Measurements from ENCODE around the gene EEF2. TPM values are rescaled to one million over a fixed set of nuclear protein-coding genes. Genes with fewer than 3 reads are reported as not detected.

EEF2 gene
- total RNA-seq, result 1,993 and 2,707 TPM in 2 replicates

- peak; percentile 51 for DNase-seq (ENCODE audit: low read depth)
These were observed at the start of gene EEF2 for GRCh38 chr19:3984908-3985642. TSS of gene EEF2 (minus strand) at chr19:3985463. CDS start at chr19:3985380, 83 bp downstream.

- DNase-seq (ENCODE audit: low read depth), result no peak
These were observed 49.1 kb upstream of the EEF2 start for GRCh38 chr19:4034048-4035017.

DNA sequence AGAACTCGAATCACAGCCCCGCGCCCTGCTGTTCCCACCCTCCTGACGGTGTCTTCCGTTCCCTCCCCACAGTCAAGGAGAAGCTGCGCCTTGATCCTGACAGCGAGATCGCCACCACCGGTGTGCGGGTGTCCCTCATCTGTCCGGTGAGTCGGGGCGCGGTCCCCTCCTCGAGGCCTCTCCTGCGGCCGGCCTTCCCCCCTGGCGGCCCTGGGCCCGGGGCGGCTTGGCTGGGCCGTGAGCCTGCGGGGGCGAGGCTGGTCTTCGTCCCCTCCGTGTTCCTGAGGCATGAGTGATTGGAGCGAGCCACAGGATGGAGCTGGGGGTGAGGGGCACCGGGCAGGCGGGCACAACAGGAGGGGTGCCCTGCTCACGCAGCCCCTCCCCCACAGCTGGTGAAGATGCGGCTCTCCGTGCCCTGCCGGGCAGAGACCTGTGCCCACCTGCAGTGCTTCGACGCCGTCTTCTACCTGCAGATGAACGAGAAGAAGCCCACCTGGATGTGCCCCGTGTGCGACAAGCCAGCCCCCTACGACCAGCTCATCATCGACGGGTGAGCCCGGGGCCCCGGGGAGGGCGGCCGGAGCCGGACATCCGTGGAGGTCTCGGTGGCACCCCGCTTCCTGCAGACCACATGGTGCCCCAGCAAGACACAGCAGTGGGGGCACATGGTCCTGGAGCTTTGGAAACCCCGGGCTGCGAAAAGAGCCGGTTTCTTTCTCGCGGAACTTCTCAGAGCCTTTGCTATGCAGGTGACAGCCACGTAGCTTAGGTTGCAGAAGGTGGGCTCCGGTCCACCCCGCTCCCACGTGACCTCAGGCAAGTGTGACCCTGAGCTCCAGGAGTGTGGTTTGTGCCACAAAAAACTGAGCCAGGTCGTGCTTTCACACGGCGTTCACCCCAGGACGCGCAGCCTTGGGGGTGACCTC is 48.0 kb upstream of the EEF2 start:
- DNase-seq (ENCODE audit: low read depth), result no peak

DNA sequence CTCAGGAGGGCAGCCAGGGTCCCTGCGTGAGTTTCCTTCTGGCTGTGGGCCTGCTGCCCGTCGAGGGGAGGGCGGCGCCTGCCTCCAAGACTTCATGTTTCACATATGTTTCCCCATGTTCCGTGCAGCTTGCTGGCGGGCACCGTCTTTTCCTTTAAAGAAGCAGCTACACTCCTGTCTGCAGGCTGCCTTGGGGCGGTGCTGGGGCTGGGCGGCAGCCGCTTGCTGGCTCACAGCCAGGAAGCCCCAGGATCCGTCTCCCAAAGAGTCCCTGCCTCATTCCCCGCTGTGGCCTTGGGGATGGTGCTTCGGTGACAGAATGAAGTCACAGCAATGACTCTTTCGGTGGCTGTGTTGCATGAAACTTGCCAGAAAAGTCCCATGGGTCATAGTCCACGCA is 47.2 kb upstream of the EEF2 start:
- no peak for DNase-seq (ENCODE audit: low read depth)

GRCh38 chr19:4031420-4031819 is 46.2 kb upstream of the EEF2 start:
- DNase-seq (ENCODE audit: low read depth), result no peak

- DNase-seq (ENCODE audit: low read depth), result no peak
These were observed 45.7 kb upstream of the EEF2 start for GRCh38 chr19:4030981-4031380.

- no peak for DNase-seq (ENCODE audit: low read depth)
These were observed 45.3 kb upstream of the EEF2 start for GRCh38 chr19:4030552-4030951.

GRCh38 chr19:4029247-4029614 is 44.0 kb upstream of the EEF2 start:
- DNase-seq (ENCODE audit: low read depth), result no peak

- no peak for DNase-seq (ENCODE audit: low read depth)
These were observed 43.3 kb upstream of the EEF2 start for GRCh38 chr19:4028334-4029246.

DNA sequence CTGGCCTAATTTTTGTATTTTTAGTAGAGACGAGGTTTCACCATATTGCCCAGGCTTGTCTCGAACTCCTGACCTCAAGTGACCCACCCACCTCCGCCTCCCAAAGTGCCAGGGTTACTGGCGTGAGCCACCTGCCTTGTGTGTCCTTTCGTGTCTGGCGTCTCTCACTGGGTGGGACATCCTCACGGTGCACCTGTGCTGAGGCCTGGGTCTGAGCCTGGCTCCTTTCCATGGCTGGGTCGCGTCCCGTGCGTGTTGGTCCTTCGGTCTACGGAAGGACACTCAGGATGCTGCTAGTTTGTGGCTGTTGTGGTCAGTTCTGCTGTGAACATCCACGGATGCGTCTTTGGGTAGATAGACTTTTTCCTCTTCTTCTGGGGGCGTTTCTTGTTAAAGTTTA is 41.9 kb upstream of the EEF2 start:
- no peak for DNase-seq (ENCODE audit: low read depth)

- no peak for DNase-seq (ENCODE audit: low read depth)
These were observed 40.1 kb upstream of the EEF2 start for GRCh38 chr19:4025317-4025716.

DNA sequence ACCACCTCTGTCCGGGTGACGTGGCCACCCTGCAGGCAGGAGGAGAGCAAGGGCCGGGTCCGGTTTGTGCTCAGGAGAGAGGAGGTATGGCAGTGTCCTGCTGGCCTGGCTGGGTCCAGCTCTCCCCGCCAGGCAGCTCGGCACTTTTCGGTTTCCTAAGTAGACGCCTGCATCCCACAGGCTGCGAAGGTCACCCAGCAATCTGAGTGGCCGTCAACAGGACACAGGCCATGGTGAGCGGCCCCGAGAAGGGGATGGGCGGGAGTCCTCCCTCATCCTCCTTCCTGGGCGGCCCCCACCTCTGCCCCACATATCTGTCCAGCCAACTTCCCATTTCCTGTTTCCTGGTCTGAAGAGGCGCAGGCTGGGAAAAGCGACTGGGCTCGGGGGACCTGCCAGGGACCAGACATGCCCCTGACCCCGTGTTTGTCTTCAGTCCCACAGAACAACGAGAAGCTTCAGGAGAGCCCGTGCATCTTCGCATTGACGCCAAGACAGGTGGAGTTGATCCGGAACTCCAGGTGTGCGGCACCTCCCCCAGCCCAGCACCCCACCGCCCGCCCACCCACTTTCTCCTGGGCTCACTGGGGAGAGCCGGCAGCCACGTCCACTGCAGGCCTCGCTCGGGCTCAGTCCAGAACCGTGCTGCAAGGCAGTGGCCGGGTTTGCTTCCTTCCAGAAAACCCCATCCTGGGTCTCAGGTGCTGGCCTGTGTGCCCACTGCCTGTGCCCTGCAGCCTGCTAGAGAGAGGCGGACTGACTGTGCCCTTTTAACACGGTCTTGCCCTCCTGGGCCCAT is 38.5 kb upstream of the EEF2 start:
- DNase-seq (ENCODE audit: low read depth), result no peak

DNA sequence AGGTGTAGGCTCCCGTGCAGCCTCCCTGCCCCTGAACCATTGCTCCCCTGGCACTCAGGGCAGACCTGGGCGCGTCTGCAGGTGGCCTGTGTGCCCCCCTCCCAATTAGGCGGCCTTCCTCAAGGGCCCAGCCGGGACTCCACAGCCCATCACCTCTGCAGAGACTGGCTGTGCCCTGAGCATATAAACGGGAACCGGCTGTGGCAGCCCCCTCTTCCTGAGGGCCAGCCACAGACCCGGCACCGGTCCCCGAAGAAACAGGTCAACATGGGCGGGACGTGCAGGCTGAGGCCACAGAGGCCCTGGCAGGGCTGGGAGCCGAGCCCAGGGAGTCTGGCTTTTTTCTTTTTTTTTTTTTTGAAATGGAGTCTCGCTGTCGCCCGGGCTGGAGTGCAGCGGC is 34.3 kb upstream of the EEF2 start:
- no peak for DNase-seq (ENCODE audit: low read depth)

DNA sequence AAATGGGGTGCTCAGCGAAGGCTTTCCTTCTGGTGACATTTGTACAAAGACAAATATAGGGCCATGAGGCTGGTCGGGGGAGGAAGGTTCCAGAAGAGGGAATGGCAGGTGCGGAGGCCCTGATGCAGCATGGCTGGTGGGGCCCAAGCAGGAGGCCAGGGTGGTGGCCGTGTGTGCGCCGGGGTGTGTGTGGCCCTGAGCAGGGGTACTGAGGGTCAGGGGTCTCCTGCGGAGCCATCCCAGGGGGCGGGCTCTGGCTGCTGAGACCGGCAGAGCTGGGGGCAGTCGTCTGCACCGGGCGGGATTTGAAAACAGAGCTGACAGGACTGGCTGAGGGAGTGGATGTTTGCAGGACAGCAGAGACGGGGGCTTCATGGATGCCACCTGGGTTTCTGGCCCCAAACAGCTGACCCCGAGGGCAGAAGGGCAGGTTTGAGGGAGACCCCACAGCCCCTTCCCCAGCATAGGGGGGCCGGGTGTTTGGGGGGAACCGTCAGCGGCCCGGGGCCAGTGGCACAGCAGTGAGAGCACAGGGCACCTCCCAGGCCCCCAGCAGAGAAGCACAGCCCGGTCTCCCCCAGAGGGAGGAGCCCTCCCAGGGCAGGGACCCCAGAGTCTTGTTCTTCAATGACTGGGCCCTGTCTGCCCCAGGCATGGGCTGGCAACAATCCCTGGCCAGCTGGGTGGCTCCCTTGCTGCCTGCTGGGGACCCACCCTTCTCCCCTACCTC is 33.7 kb upstream of the EEF2 start:
- DNase-seq (ENCODE audit: low read depth), result no peak

DNA sequence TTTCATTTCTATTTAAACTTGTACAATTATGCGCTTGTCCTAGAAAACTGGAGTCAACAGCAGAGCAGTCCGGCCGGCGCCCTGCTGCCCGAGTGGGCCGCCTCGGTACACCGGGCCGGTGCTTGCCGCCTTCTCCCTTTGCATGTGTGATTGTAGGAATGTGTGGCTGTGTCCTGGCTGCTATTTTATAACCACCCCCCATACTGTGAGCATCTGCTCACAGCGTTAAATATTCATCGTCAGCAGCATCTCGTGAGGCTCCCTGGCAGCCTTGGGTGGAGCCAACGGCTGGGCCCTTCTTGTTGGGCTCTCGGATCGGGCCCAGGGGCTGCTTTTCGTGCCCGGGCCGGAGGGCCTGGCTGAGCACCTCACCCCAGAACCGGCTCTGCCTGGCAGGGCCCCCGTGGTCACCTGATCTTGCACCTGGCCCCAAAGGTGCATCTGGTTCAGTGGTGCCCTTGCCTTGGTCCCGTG is 32.9 kb upstream of the EEF2 start:
- DNase-seq (ENCODE audit: low read depth), result no peak

DNA sequence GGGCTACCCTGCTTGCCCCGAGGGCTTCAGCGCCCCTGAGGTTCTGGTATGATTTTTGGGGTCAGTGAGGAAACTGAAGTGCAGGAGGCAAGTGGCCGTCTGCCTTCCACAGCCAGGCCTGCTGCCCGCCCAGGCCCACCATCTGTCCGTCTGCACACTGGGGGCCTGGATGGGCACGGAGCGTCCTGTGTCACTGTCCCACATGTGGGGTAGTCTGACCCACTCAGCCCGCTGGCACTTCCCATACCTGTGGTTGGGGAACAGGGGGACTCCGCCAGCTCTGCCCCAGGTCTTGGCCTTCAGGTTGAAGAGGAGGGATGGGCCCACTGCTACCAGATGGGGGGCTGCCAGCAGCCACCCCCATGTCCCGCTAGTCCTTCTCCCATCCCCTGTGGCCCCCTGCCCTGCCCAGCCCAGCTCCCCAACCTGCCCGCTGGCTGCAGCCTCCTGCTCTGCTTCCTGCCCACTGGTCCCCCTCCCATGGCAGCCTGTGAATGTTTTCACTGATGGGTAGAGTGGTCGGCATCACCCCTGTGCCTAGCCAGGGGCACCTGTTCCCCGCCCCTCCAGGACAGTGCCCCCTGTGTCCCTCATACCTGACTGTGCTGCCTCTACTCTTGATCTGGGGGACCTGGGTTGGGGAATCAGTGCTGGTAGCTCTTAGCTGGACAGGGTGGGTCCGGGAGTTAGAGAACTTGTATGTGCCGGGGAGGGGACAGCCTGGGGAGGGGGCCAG is 31.8 kb upstream of the EEF2 start:
- no peak for DNase-seq (ENCODE audit: low read depth)

DNA sequence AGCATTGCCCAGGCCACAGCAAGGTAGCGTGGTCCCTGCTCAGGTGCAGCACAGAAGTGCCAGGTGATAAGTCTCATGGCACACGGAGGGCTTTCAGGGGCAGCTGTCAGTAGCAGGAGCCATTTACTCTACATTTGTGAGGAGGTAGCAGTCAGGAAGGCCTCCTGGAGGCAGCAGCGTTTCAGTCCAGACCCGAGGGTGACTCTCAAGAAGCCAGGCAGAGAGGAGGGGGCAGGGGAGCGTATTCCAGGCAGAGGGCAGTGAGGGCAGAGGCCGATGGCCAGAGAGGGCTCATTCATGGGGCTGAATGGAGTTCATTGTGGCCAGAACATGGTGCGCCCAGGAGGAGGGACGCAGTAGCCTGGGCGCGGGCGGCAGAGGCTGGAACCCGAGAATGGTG is 31.2 kb upstream of the EEF2 start:
- DNase-seq (ENCODE audit: low read depth), result no peak

DNA sequence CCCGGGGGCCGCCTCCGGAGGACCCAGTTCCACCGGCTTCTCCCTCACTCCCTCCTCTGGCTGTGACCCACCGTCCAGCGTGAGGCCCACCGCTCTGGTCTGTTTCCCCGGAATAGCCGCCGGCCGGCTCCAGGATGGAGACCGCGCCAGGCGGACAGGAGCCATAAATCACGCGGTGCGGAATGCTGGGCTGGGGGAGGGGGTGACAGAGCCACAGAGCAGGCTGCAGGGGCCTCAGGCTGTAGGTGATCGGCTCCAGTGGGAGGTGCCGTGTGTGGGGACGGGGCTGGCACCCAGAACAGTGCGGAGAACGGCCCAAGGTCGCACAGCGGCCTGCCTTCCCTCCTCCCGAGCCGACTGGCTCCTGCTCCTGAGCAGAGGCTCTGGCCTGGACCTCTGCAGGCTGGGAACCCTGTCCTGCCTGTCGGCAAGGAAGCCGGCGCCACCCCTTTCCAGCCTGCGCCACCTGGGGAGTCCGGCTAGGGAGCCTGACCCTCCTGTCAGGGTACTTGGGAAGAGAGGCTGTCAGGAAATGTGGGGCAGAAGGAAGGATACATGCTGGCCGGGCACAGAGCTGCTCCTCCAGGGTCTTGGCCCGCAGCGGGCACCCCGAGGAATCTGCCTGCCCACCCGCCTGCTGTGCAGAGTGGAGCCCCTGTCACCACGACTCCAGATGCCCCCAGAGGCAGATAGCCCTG is 30.6 kb upstream of the EEF2 start:
- DNase-seq (ENCODE audit: low read depth), result no peak
